IMR-90 (cell line): ENCODE data around the gene FXYD3. TPM values are rescaled to one million over a fixed set of nuclear protein-coding genes. Genes with fewer than 3 reads are reported as not detected.
A peak's percentile ranks its signal among the peaks of the same experiment; 100 is the strongest.

ENCODE experiments used
- ATAC-seq: fragments of 200-7000 bp; cut with Tn5 transposase; 2 replicates; pipeline ENCODE4 v1.9.1; 2020; ENCODE audit warnings: low read depth, mild to moderate bottlenecking, moderate library complexity
- BruUV-seq: library from RNA; stranded (reverse); fragments of 400-500 nt; replicated peaks from 2 replicates; lab custom pipeline; 2021; lab: Mats Ljungman, UMichigan
- CTCF ChIA-PET: fragments of 300-600 bp; formaldehyde crosslinking; extraction: SDS; loops from one replicate; lab custom pipeline; 2021; ENCODE audit warnings: antibody characterized with exemption; lab: Yijun Ruan, JAX
- POLR2A ChIA-PET: fragments of 300-600 bp; sonication (Branson Sonifier 250); formaldehyde crosslinking; loops from one replicate; lab custom pipeline; 2022; ENCODE audit warnings: antibody characterized with exemption; ENCODE audit not compliant: unreplicated experiment; lab: Charles Lee
- DNase-seq: peaks from one replicate; pipeline ENCODE4 v3.0.0; 2013
- H2AFZ ChIP-seq: replicated peaks from 2 replicates; pipeline ENCODE3; 2013; ENCODE audit warnings: low read length, mild to moderate bottlenecking; ENCODE audit not compliant: poor library complexity
- H2AK5ac ChIP-seq: 2 replicates; pipeline ENCODE4 v1.6.1; 2013; ENCODE audit warnings: low read depth, low read length, inconsistent platforms
- H2AK9ac ChIP-seq: replicated peaks from 2 replicates; pipeline ENCODE3; 2013; ENCODE audit warnings: mild to moderate bottlenecking, low read depth, low read length, moderate library complexity; ENCODE audit not compliant: poor library complexity
- H2BK120ac ChIP-seq: 2 replicates; pipeline ENCODE4 v1.6.1; 2013; ENCODE audit warnings: low read depth, low read length, inconsistent platforms
- H2BK15ac ChIP-seq: 3 replicates; pipeline ENCODE4 v1.6.1; 2013; ENCODE audit warnings: low read depth, low read length, inconsistent platforms
- H2BK20ac ChIP-seq: 2 replicates; pipeline ENCODE4 v1.6.1; 2013; ENCODE audit warnings: low read depth, mild to moderate bottlenecking, inconsistent platforms, low read length, moderate library complexity
- H2BK5ac ChIP-seq: 2 replicates; pipeline ENCODE4 v1.6.1; 2013; ENCODE audit warnings: mild to moderate bottlenecking, low read depth, low read length, inconsistent platforms; ENCODE audit not compliant: poor library complexity, severe bottlenecking
- H3K14ac ChIP-seq: replicated peaks from 2 replicates; pipeline ENCODE4 v1.6.1; 2013; ENCODE audit warnings: low read depth, low read length, inconsistent platforms
- H3K18ac ChIP-seq: 2 replicates; pipeline ENCODE4 v1.6.1; 2013; ENCODE audit warnings: low read depth, low read length, control low read depth
- H3K23ac ChIP-seq: 2 replicates; pipeline ENCODE4 v1.6.1; 2013; ENCODE audit warnings: low read depth, low read length, inconsistent platforms
- H3K27ac ChIP-seq: 2 replicates; pipeline ENCODE4 v1.5.1; 2013; ENCODE audit warnings: mild to moderate bottlenecking, control low read depth, low read length; ENCODE audit not compliant: insufficient read depth
- H3K27me3 ChIP-seq: 2 replicates; pipeline ENCODE4 v1.6.1; 2013; ENCODE audit warnings: low read length; ENCODE audit not compliant: control insufficient read depth, insufficient read depth
- H3K36me3 ChIP-seq: 2 replicates; pipeline ENCODE4 v1.6.1; 2013; ENCODE audit warnings: low read length, mixed read lengths; ENCODE audit not compliant: control insufficient read depth, insufficient read depth
- H3K4ac ChIP-seq: 2 replicates; pipeline ENCODE4 v1.6.1; 2013; ENCODE audit warnings: low read depth, low read length, inconsistent platforms
- H3K4me1 ChIP-seq: 2 replicates; pipeline ENCODE4 v1.6.1; 2013; ENCODE audit warnings: low read length, mixed read lengths; ENCODE audit not compliant: control insufficient read depth, insufficient read depth
- H3K4me2 ChIP-seq: 2 replicates; pipeline ENCODE4 v1.6.1; 2013; ENCODE audit warnings: low read depth, mild to moderate bottlenecking, control low read depth, low read length, moderate library complexity
- H3K4me3 ChIP-seq: 2 replicates; pipeline ENCODE4 v1.5.1; 2013; ENCODE audit warnings: low read depth, mild to moderate bottlenecking, control low read depth, low read length, moderate library complexity; ENCODE audit not compliant: insufficient read depth
- H3K56ac ChIP-seq: 2 replicates; pipeline ENCODE4 v1.6.1; 2013; ENCODE audit warnings: low read length, inconsistent platforms; ENCODE audit not compliant: insufficient read depth; ENCODE audit errors: extremely low read depth
- H3K79me1 ChIP-seq, 2 experiments: 2 replicates each; pipeline ENCODE4 v1.6.1; 2013; ENCODE audit warnings: low read length in 2 of 2, inconsistent platforms in 1 of 2, low read depth in 1 of 2
- H3K9ac ChIP-seq: 2 replicates; pipeline ENCODE4 v1.6.1; 2013; ENCODE audit warnings: low read depth, low read length, control low read depth
- H3K9me1 ChIP-seq: 2 replicates; pipeline ENCODE4 v1.6.1; 2013; ENCODE audit warnings: low read length, inconsistent platforms; ENCODE audit not compliant: insufficient read depth
- H3K9me3 ChIP-seq: 2 replicates; pipeline ENCODE4 v1.6.1; 2013; ENCODE audit warnings: low read length; ENCODE audit not compliant: control insufficient read depth, insufficient read depth
- H4K20me1 ChIP-seq: 2 replicates; pipeline ENCODE4 v1.6.1; 2013; ENCODE audit warnings: low read length, inconsistent platforms; ENCODE audit not compliant: insufficient read depth
- H4K5ac ChIP-seq: 2 replicates; pipeline ENCODE4 v1.6.1; 2013; ENCODE audit warnings: mild to moderate bottlenecking, low read depth, low read length, control low read depth
- H4K8ac ChIP-seq, 2 experiments: 2 replicates each; pipeline ENCODE4 v1.6.1; 2013; ENCODE audit warnings: low read depth in 2 of 2, low read length in 2 of 2, control low read depth in 1 of 2, inconsistent platforms in 1 of 2
- H4K91ac ChIP-seq: 2 replicates; pipeline ENCODE4 v1.6.1; 2013; ENCODE audit warnings: low read depth, low read length, inconsistent platforms; ENCODE audit not compliant: insufficient read depth
- BHLHE40 ChIP-seq: fragments of 150-350 bp; IDR thresholded peaks from 2 replicates; pipeline ENCODE4 v1.6.1; 2016; ENCODE audit warnings: mild to moderate bottlenecking, low read depth, low read length
- MAZ ChIP-seq: IDR thresholded peaks from 2 replicates; pipeline ENCODE4 v1.6.1; 2012; ENCODE audit warnings: low read depth, mild to moderate bottlenecking, low read length, improper control_type of control experiment, moderate library complexity, borderline replicate concordance
- SMC3 ChIP-seq: fragments of 150-350 bp; IDR thresholded peaks from 2 replicates; pipeline ENCODE4 v1.6.1; 2016; ENCODE audit warnings: low read depth, mild to moderate bottlenecking, antibody characterized with exemption, low read length, moderate library complexity
- WGBS, 2 experiments: methylation state at CpG; one replicate each; pipeline versions ENCODE4 v1.1.5 to v1.1.7; 2013; ENCODE audit warnings: missing lambda C conversion rate in 2 of 2; ENCODE audit not compliant: insufficient read length in 1 of 2; ENCODE audit errors: extremely low coverage in 2 of 2; 5-methylcytosine and 5-hydroxymethylcytosine counted together
- dilution Hi-C: fragments of 300-500 bp; cut with HindIII; formaldehyde crosslinking; loops from one replicate; pipeline ENCODE4 v1.14.3; 2018; ENCODE audit warnings: low sequenced_read_pairs; ENCODE audit not compliant: unreplicated experiment
- in situ Hi-C: fragments of 300-500 bp; cut with MboI; formaldehyde crosslinking; loops from 3 replicates; pipeline ENCODE4 v1.14.3; 2019; ENCODE audit warnings: low sequenced_read_pairs, inconsistent platforms, mixed read lengths
- intact Hi-C: fragments of 100-400 bp; cut with micrococcal nuclease; formaldehyde crosslinking; loops from 2 replicates; pipeline ENCODE4 v1.10.0; 2022
- polyA plus RNA-seq, 3 experiments: library from polyadenylated mRNA; depleted of rRNA; stranded (reverse); fragments of >200 nt; gene quantifications; 2 replicates each; pipeline ENCODE4 v1.2.3, GENCODE V29; 2012; ENCODE audit warnings: low replicate concordance in 1 of 3
- total RNA-seq: library from RNA; depleted of rRNA; stranded (reverse); fragments of >200 nt; gene quantifications from 2 replicates; pipeline ENCODE4 v1.2.3, GENCODE V29; 2012

Gene FXYD3
- total and polyA plus RNA-seq, 2 of the 4 experiments (the other 2 are of a cell fraction) = not detected

DNA sequence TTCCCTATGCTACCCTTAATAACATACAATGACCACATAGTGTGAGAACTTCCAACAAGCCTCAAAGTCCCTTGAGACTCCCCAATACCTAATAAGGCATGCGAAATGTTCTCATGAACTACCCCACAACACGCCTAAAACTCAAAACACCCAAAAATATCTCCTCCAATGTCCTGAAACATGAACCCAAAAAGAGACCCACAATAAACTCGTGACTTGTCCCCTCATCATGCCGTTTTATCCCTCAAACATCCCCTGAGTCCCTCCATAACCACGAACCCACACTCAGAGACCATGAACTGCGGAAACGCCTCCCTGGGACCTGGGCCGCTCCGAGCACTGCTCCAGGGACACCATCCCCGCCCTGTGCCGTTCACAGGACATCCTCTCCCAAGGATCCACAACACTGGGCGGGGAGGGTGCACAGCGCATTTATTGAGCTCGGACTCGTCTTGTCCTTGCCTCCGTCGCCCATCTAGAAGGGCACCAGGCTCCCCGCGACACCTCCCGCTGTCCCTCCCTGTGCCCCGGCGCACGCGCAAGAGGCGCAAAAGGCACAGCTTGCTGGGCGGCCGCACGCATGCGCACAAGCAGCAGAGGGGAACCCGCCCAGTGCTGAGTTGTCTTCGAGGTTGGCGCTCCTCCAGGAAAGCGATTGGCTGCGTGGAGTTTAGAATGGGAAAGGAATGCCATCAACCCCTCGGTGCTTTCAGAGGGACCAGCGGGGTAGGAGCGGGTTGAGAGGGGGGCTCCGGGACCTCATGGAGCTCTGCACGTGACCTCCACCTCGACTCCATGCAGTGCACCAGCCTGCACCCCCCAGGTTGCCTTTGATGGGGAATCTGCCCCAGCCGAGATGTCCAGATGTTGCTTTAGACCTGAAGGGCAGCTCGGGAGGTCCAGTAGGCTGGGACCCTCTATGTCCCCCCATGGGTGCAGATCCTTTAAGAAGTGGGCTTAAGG is 8.8 kb downstream of the FXYD3 start:
- in situ Hi-C loops (no loop called here), intact Hi-C loops (no loop called here), dilution Hi-C loops (no loop called here)
- BruUV-seq = no TSS peak
- peak overlapping the region; percentile 49 for H3K4me3 ChIP-seq
- TF ChIP-seq SMC3 (no peak), MAZ (peak; percentile 58; the same call in 1 of the 2 replicates), BHLHE40 (peak; percentile 21; the same call in 1 of the 2 replicates)
- H4K5ac ChIP-seq = peak overlapping the region; percentile 89
- H3K9ac ChIP-seq = peak overlapping the region; percentile 83
- peak overlapping the region; percentile 91 for H4K91ac ChIP-seq
- peaks cover 7% of the 10 kb centered on the region; the same call in 1 of the 2 replicates for H3K9me1 ChIP-seq
- ChIA-PET POLR2A (no interaction called here), CTCF (interaction anchor here (0.5 to 1.0 kb wide), 5 partner anchors 10 to 159 kb away, joined by 3 to 5 read pairs (median 3); no protein-coding TSS in a partner anchor)
- H3K23ac ChIP-seq = peak overlapping the region; percentile 98
- peak overlapping the region; percentile 67 for H3K56ac ChIP-seq
- peak; percentile 86 for DNase-seq
- H4K20me1 ChIP-seq = no peaks in the 10 kb centered on the region
- peak overlapping the region; percentile 99 for H3K14ac ChIP-seq
- H2AK5ac ChIP-seq = peak overlapping the region; percentile 78
- H3K36me3 ChIP-seq = no peaks in the 10 kb centered on the region
- 10% methylated on average over 18 of the region's 42 CpGs; no CpG with 5 or more reads in 1 of the 2 experiments for WGBS, 2 experiments
- H3K9me3 ChIP-seq = no peaks in the 10 kb centered on the region
- ATAC-seq = peak; percentile 96
- peak overlapping the region; percentile 70 for H3K27ac ChIP-seq
- peak overlapping the region; percentile 38; the same call in 1 of the 3 replicates for H2BK15ac ChIP-seq
- H2BK5ac ChIP-seq = peak overlapping the region; percentile 71
- peak overlapping the region; percentile 77 for H2BK120ac ChIP-seq
- 0 out of 2 replicates have a peak overlapping the region, but pooled peaks have one; percentile 30 for H2BK20ac ChIP-seq
- peak overlapping the region; percentile 99 for H3K4ac ChIP-seq
- peaks cover 2% of the 10 kb centered on the region; the same call in 1 of the 2 replicates for H3K4me1 ChIP-seq
- peak overlapping the region; percentile 99 for H2AFZ ChIP-seq
- peak overlapping the region; percentile 61 for H3K18ac ChIP-seq
- H2AK9ac ChIP-seq = peak overlapping the region; percentile 83
- peak overlapping the region; percentile 94 to 100 for H4K8ac ChIP-seq
- H3K4me2 ChIP-seq = peak overlapping the region; percentile 77
- peaks cover 6% of the 10 kb centered on the region; the same call in 1 of the 2 replicates for H3K27me3 ChIP-seq
- H3K79me1 ChIP-seq = 0 out of 4 replicates have a peak, but pooled peaks cover 0 to 7% of the 10 kb centered on the region in 2 experiments
